Colonic mucosa (tissue), 4 donors: Measurements from ENCODE around the gene TMEM185B. TPM values are rescaled to one million over a fixed set of nuclear protein-coding genes. Genes with fewer than 3 reads are reported as not detected.
"Not testable (repeated sequence)": the region's sequence is repeated elsewhere in the genome, so short reads cannot be mapped to it uniquely, and the experiment has no call there.

Source experiments
- DNase-seq: peaks from one replicate; pipeline ENCODE4 v3.0.0-alpha.2; 2020
- H3K27ac ChIP-seq: fragments of 200-600 bp; one replicate; pipeline ENCODE4 v1.8.0; 2021
- H3K27me3 ChIP-seq: fragments of 200-600 bp; one replicate; pipeline ENCODE4 v1.8.0; 2021
- H3K36me3 ChIP-seq: fragments of 200-600 bp; one replicate; pipeline ENCODE4 v1.8.0; 2021
- H3K4me1 ChIP-seq: fragments of 200-600 bp; one replicate; pipeline ENCODE4 v1.8.0; 2021; ENCODE audit warnings: mild to moderate bottlenecking
- H3K4me3 ChIP-seq: fragments of 200-600 bp; one replicate; pipeline ENCODE4 v1.8.0; 2021
- H3K9ac ChIP-seq, 2 donors: one replicate each; pipeline ENCODE4 v1.7.0; 2013; ENCODE audit warnings: control low read depth in 2 of 2, low read depth in 2 of 2, low read length in 2 of 2
- H3K9me3 ChIP-seq: fragments of 200-600 bp; one replicate; pipeline ENCODE4 v1.8.0; 2021
- CTCF ChIP-seq: fragments of 200-600 bp; IDR thresholded peaks from one replicate; pipeline ENCODE4 v1.8.0; 2022; ENCODE audit warnings: antibody characterized with exemption, mild to moderate bottlenecking
- intact Hi-C: fragments of 100-400 bp; cut with DNase I; formaldehyde crosslinking; loops from one replicate; pipeline ENCODE4 v1.14.1; 2022
- total RNA-seq, 2 donors: library from RNA; stranded (reverse); fragmentation: NEBNext Ultra II Directional in 1 of 2; extraction: Animal tissue kit (Norgen Biotek cat#: 25700) in 1 of 2; gene quantifications; one replicate each; pipeline ENCODE4 v1.2.1, GENCODE V29; 2021
- donor health status: healthy.
- donor health status: DM: no; HTN: no; CAD: no.
- donor health status: DM: no; HTN: no; CAD: no.

The TMEM185B gene
- total RNA-seq, 2 donors from 2014 or later: 14.4 to 16.5 TPM

- Histone ChIP-seq H3K4me1 (no peaks in the 10 kb centered on the region), H3K4me3 (no peak overlapping the region), H3K27ac (no peak overlapping the region), H3K9ac (no peak overlapping the region), H3K36me3 (no peaks in the 10 kb centered on the region), H3K9me3 (no peaks in the 10 kb centered on the region), H3K27me3 (no peaks in the 10 kb centered on the region)
- DNase-seq: no peak
- TF ChIP-seq CTCF: no peak
- intact Hi-C loops: no loop called here
Observed at GRCh38 chr2:120265006-120265405, 41.8 kb upstream of the TMEM185B start.

DNA sequence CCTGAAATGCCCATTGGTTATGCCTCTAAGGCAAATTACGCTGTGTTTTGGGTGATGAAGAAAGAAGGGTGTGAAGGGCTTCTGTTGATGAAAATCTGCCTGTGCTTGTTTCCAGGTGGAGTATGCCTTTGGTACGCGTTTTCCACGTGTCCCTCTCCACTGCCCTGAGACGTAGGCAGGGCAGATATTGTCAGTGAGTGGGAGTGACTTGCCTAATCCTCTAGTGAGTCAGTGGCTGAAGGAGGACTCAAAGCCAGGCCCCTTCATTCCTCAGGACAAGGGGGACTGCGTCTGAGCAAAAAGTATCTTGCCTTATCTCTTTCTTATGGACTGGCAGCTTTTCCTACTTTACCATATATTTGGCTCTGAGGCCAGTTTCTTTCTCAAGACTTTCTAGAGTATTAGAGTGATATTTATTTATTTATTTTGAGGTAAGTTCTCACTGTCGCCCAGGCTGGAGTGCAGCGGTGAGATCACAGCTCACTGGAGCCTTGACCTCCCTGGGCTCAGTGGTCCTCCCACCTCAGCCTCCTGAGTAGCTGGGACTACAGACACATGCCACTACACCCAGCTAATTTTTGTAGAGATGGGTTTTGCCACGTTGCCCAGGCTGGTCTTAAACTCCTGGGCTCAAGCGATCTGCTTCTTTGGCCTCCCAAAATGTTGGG lies 39.7 kb upstream of the TMEM185B start:
- H3K27ac ChIP-seq: no peak overlapping the region
- no peak overlapping the region for H3K4me3 ChIP-seq
- no peaks in the 10 kb centered on the region for H3K4me1 ChIP-seq
- H3K36me3 ChIP-seq: no peaks in the 10 kb centered on the region
- H3K27me3 ChIP-seq: no peaks in the 10 kb centered on the region
- DNase-seq: no peak
- H3K9ac ChIP-seq: no peak overlapping the region
- no peaks in the 10 kb centered on the region for H3K9me3 ChIP-seq
- intact Hi-C loops: no loop called here
- no peak for TF ChIP-seq CTCF

- no peak overlapping the region for H3K9ac ChIP-seq
- no peak for TF ChIP-seq CTCF
- no peaks in the 10 kb centered on the region for H3K4me1 ChIP-seq
- no peaks in the 10 kb centered on the region for H3K36me3 ChIP-seq
- H3K9me3 ChIP-seq: no peaks in the 10 kb centered on the region
- H3K27me3 ChIP-seq: no peaks in the 10 kb centered on the region
- intact Hi-C loops: no loop called here
- no peak for DNase-seq
- H3K27ac ChIP-seq: no peak overlapping the region
- H3K4me3 ChIP-seq: no peak overlapping the region
Observed at GRCh38 chr2:120262150-120262549, 39.0 kb upstream of the TMEM185B start.

- no peaks in the 10 kb centered on the region for H3K9me3 ChIP-seq
- H3K27me3 ChIP-seq: no peaks in the 10 kb centered on the region
- no peak overlapping the region for H3K9ac ChIP-seq
- H3K27ac ChIP-seq: no peak overlapping the region
- H3K4me3 ChIP-seq: no peak overlapping the region
- H3K36me3 ChIP-seq: no peaks in the 10 kb centered on the region
- no peak for DNase-seq
- intact Hi-C loops: no loop called here
- H3K4me1 ChIP-seq: no peaks in the 10 kb centered on the region
- no peak for TF ChIP-seq CTCF
Observed at GRCh38 chr2:120261387-120262006, 38.3 kb upstream of the TMEM185B start.

GRCh38 chr2:120260736-120261135 lies 37.5 kb upstream of the TMEM185B start:
- Histone ChIP-seq H3K27ac (no peak overlapping the region), H3K27me3 (no peaks in the 10 kb centered on the region), H3K9me3 (no peaks in the 10 kb centered on the region), H3K4me1 (no peaks in the 10 kb centered on the region), H3K4me3 (no peak overlapping the region), H3K36me3 (no peaks in the 10 kb centered on the region), H3K9ac (no peak overlapping the region)
- TF ChIP-seq CTCF: no peak
- DNase-seq: no peak
- intact Hi-C loops: no loop called here

- not testable (repeated sequence) for H3K4me3 ChIP-seq, H3K4me1 ChIP-seq, H3K9me3 ChIP-seq, H3K27ac ChIP-seq, H3K9ac ChIP-seq, H3K36me3 ChIP-seq, DNase-seq, H3K27me3 ChIP-seq
- intact Hi-C loops: loop anchor here (10.0 kb wide), 1 partner anchor 55 kb away; no protein-coding TSS in a partner anchor
Observed at GRCh38 chr2:120259939-120260338, 36.7 kb upstream of the TMEM185B start.
